Spleen (tissue), 7 donors: ENCODE results near the gene DXO.
A peak's percentile ranks its signal among the peaks of the same experiment; 100 is the strongest.

Experiments used
- CTCF ChIP-seq, 11 experiments: fragments of 200-600 bp in 7 of 11; fragments of 450-650 bp in 4 of 11; sonication (generic) in 4 of 11; IDR thresholded peaks in 8 of 11; conservative IDR thresholded peaks in 3 of 11; 1 replicate in 7 of 11; 2 replicates in 4 of 11; pipeline versions ENCODE4 v1.4.0 to v1.8.0; 2016 to 2021; ENCODE audit warnings: antibody characterized with exemption in 11 of 11, inconsistent platforms in 4 of 11, mild to moderate bottlenecking in 1 of 11
- POLR2A ChIP-seq, 3 donors: fragments of 450-650 bp; IDR thresholded peaks; one replicate each; pipeline ENCODE4 v1.5.1; 2017; ENCODE audit warnings: antibody characterized with exemption in 3 of 3, mild to moderate bottlenecking in 1 of 3
- POLR2AphosphoS5 ChIP-seq, 3 donors: sonication (generic); formaldehyde crosslinking; IDR thresholded peaks; one replicate each; pipeline ENCODE4 v1.5.1; 2017; ENCODE audit warnings: antibody characterized with exemption in 3 of 3
- donor health status: DM: no; HTN: no; CAD: no; lungs with moderate emphysema.
- donor health status: DM: no; HTN: no; CAD: no.
- donor health status: DM: no; HTN: no; CAD: no.

GRCh38 chr6:31969712-31970603, 2.0 kb downstream of the DXO start:
- TF ChIP-seq CTCF (IDR thresholded peaks at IDR 0.05 in 8 of 11, conservative IDR thresholded peaks at IDR 0.05 in 3 of 11) (no peak), POLR2A (IDR thresholded peaks at IDR 0.05) (no peak), POLR2AphosphoS5 (IDR thresholded peaks at IDR 0.05) (peak in 1 of 3 donors; percentile 5)
